ENCODE data around the gene FIG4. TPM values are rescaled to one million over a fixed set of nuclear protein-coding genes. Genes with fewer than 3 reads are reported as not detected.
"Not testable (repeated sequence)": the region's sequence is repeated elsewhere in the genome, so short reads cannot be mapped to it uniquely, and the experiment has no call there.

The FIG4 gene
- total RNA-seq, 1 donor from 2014 or later, result 21.8 TPM

- Mint-ChIP-seq H3K4me1 (peaks cover 28% of the 10 kb centered on the region), H3K9me3 (no peaks in the 10 kb centered on the region), H3K4me3 (peak overlapping the region; percentile 33), H3K27me3 (no peaks in the 10 kb centered on the region), H3K27ac (peak overlapping the region; percentile 79), H3K36me3 (ENCODE audit: low read depth) (peaks cover 37% of the 10 kb centered on the region)
- ChIA-PET CTCF (no interaction called here), POLR2A (no interaction called here)
- DNase-seq (no peak), ATAC-seq (ENCODE audit: low read depth) (no peak)
- TF ChIP-seq, protein P1, sequence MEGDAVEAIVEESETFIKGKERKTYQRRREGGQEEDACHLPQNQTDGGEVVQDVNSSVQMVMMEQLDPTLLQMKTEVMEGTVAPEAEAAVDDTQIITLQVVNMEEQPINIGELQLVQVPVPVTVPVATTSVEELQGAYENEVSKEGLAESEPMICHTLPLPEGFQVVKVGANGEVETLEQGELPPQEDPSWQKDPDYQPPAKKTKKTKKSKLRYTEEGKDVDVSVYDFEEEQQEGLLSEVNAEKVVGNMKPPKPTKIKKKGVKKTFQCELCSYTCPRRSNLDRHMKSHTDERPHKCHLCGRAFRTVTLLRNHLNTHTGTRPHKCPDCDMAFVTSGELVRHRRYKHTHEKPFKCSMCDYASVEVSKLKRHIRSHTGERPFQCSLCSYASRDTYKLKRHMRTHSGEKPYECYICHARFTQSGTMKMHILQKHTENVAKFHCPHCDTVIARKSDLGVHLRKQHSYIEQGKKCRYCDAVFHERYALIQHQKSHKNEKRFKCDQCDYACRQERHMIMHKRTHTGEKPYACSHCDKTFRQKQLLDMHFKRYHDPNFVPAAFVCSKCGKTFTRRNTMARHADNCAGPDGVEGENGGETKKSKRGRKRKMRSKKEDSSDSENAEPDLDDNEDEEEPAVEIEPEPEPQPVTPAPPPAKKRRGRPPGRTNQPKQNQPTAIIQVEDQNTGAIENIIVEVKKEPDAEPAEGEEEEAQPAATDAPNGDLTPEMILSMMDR (IDR thresholded peaks at IDR 0.05), result no peak
- intact Hi-C loops (cut with micrococcal nuclease), result no loop called here
These were observed 129.7 kb downstream of the FIG4 start for GRCh38 chr6:109820706-109821350.

DNA sequence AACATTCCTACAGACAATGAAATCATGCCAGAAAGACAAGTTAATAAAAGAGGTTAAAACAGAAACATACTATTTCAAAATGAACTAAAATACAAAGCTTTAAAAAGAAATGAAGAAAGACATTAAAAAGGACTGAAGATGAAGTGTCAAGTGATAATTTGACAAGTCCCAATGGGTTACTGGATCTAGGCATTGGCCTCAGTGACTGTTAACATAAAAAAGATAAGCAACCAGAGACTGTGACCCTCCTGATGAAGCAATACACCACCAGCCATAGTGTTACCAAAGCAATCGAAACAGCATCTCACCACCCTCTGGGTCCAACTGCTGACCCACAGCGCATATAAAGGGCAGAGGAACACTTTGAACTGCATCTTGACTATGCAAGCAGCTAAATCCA is 130.3 kb downstream of the FIG4 start:
- TF ChIP-seq, protein P1 (IDR thresholded peaks at IDR 0.05), result no peak
- Mint-ChIP-seq H3K27me3 (no peaks in the 10 kb centered on the region), H3K4me3 (no peak overlapping the region), H3K4me1 (peaks cover 28% of the 10 kb centered on the region), H3K27ac (peak overlapping the region; percentile 79), H3K36me3 (ENCODE audit: low read depth) (peaks cover 37% of the 10 kb centered on the region), H3K9me3 (no peaks in the 10 kb centered on the region)
- POLR2A ChIA-PET, result no interaction called here
- intact Hi-C loops (cut with micrococcal nuclease), result no loop called here
- no peak for ATAC-seq (ENCODE audit: low read depth)
- CTCF ChIA-PET, result no interaction called here
- DNase-seq, result no peak

DNA sequence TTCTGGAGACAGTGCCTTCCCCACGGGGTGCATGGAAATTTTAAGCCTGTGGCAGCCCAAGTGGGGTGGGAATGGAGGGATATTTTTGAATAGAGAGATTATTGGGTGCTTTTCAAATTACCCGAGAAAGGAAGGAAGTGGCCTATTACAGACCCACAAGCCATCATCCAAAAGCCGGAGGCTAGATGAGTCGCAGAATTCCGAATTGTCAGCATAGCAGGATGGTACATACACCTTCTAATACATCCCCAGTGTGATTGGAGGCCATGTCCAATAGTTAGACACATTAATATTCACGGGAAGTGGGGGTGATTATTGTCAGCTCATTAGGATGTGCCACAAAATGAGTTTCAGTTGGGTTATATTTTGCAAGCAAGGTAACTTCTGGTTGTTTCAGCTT is 133.0 kb downstream of the FIG4 start:
- H3K36me3 Mint-ChIP-seq (ENCODE audit: low read depth), result peaks cover 55% of the 10 kb centered on the region
- H3K27me3 Mint-ChIP-seq, result no peaks in the 10 kb centered on the region
- TF ChIP-seq, protein P1 (IDR thresholded peaks at IDR 0.05), result no peak
- ChIA-PET POLR2A (no interaction called here), CTCF (no interaction called here)
- DNase-seq, result no peak
- no peak overlapping the region for H3K4me3 Mint-ChIP-seq
- intact Hi-C loops (cut with micrococcal nuclease), result no loop called here
- peaks cover 24% of the 10 kb centered on the region for H3K4me1 Mint-ChIP-seq
- ATAC-seq (ENCODE audit: low read depth), result no peak
- H3K9me3 Mint-ChIP-seq, result peaks cover 2% of the 10 kb centered on the region
- H3K27ac Mint-ChIP-seq, result no peak overlapping the region

GRCh38 chr6:109826551-109826950 is 135.5 kb downstream of the FIG4 start:
- Mint-ChIP-seq H3K27ac (no peak overlapping the region), H3K36me3 (ENCODE audit: low read depth) (peaks cover 76% of the 10 kb centered on the region), H3K27me3 (no peaks in the 10 kb centered on the region), H3K9me3 (peaks cover 17% of the 10 kb centered on the region), H3K4me1 (peaks cover under 1% of the 10 kb centered on the region), H3K4me3 (no peak overlapping the region)
- ChIA-PET POLR2A (no interaction called here), CTCF (no interaction called here)
- ATAC-seq (ENCODE audit: low read depth) (no peak), DNase-seq (no peak)
- TF ChIP-seq, protein P1 (IDR thresholded peaks at IDR 0.05), result no peak
- intact Hi-C loops (cut with micrococcal nuclease), result no loop called here

DNA sequence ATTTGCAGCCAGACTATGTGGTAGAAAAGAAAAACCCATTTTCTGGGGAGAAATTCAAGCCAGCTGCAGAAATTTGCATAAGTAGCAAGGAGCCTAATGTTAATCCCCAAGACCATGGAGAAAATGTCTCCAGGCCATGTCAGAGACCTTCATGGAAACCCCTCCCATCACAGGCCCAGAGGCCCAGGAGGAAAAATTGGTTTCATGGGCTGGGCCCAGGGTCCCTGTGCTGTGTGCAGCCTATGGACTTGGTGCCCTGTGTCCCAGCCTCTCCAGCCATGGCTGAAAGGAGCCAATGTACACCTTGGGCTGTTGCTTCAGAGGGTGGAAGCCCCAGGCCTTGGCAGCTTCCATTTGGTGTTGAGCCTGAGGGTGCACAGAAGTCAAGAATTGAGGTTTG is 140.3 kb downstream of the FIG4 start:
- Mint-ChIP-seq H3K36me3 (ENCODE audit: low read depth) (peaks cover 53% of the 10 kb centered on the region), H3K9me3 (peaks cover 20% of the 10 kb centered on the region)
- POLR2A ChIA-PET; H3K27ac Mint-ChIP-seq; CTCF ChIA-PET; intact Hi-C loops (cut with micrococcal nuclease); ATAC-seq (ENCODE audit: low read depth); H3K4me1 Mint-ChIP-seq; H3K27me3 Mint-ChIP-seq; DNase-seq; H3K4me3 Mint-ChIP-seq: not testable (repeated sequence)

GRCh38 chr6:109834131-109834530 is 143.0 kb downstream of the FIG4 start:
- ATAC-seq (ENCODE audit: low read depth) (no peak), DNase-seq (no peak)
- no peaks in the 10 kb centered on the region for H3K4me1 Mint-ChIP-seq
- H3K4me3 Mint-ChIP-seq, result no peak overlapping the region
- TF ChIP-seq, protein P1 (IDR thresholded peaks at IDR 0.05), result no peak
- intact Hi-C loops (cut with micrococcal nuclease), result no loop called here
- peaks cover 25% of the 10 kb centered on the region for H3K36me3 Mint-ChIP-seq (ENCODE audit: low read depth)
- H3K9me3 Mint-ChIP-seq, result peaks cover 18% of the 10 kb centered on the region
- ChIA-PET POLR2A (no interaction called here), CTCF (no interaction called here)
- H3K27ac Mint-ChIP-seq, result no peak overlapping the region
- no peaks in the 10 kb centered on the region for H3K27me3 Mint-ChIP-seq
